Neural progenitor cell (in vitro differentiated cells): Measurements from ENCODE around the gene RHBDD1. TPM values are rescaled to one million over a fixed set of nuclear protein-coding genes. Genes with fewer than 3 reads are reported as not detected.

ENCODE experiments used
- DNase-seq: peaks from one replicate; pipeline ENCODE4 v3.0.0-alpha.2; 2016; ENCODE audit warnings: low spot score
- H2AFZ ChIP-seq: fragments of 200-600 bp; sonication (generic); replicated peaks from 2 replicates; pipeline ENCODE4 v1.6.1; 2016; ENCODE audit warnings: antibody characterized with exemption
- H3F3A ChIP-seq: fragments of 200-600 bp; sonication (generic); 2 replicates; pipeline ENCODE4 v1.6.1; 2016; ENCODE audit warnings: antibody characterized with exemption, low read depth
- H3K27ac ChIP-seq: fragments of 200-600 bp; sonication (generic); 2 replicates; pipeline ENCODE4 v1.5.1; 2016; ENCODE audit warnings: mild to moderate bottlenecking
- H3K27me3 ChIP-seq: fragments of 200-600 bp; sonication (generic); 2 replicates; pipeline ENCODE4 v1.6.1; 2016; ENCODE audit warnings: mild to moderate bottlenecking, moderate library complexity
- H3K36me3 ChIP-seq: fragments of 200-600 bp; sonication (generic); 2 replicates; pipeline ENCODE4 v1.5.1; 2016
- H3K4me1 ChIP-seq: fragments of 200-600 bp; sonication (generic); 2 replicates; pipeline ENCODE4 v1.6.1; 2016; ENCODE audit warnings: mixed run types
- H3K4me2 ChIP-seq: fragments of 200-600 bp; sonication (generic); 2 replicates; pipeline ENCODE4 v1.6.1; 2016
- H3K4me3 ChIP-seq: fragments of 200-600 bp; sonication (generic); 2 replicates; pipeline ENCODE4 v1.5.1; 2016
- H3K79me2 ChIP-seq: fragments of 200-600 bp; sonication (generic); 2 replicates; pipeline ENCODE4 v1.6.1; 2016; ENCODE audit warnings: low read depth
- H3K9ac ChIP-seq: fragments of 200-600 bp; sonication (generic); 2 replicates; pipeline ENCODE4 v1.6.1; 2016
- H3K9me3 ChIP-seq: fragments of 200-600 bp; sonication (generic); 2 replicates; pipeline ENCODE4 v1.5.1; 2016; ENCODE audit warnings: low read depth
- H4K20me1 ChIP-seq: fragments of 200-600 bp; sonication (generic); 2 replicates; pipeline ENCODE4 v1.6.1; 2016; ENCODE audit warnings: low read depth
- H3K27ac Mint-ChIP-seq: 3 replicates; pipeline ENCODE4 v1.8.0; 2021; ENCODE audit warnings: mixed read lengths
- H3K27me3 Mint-ChIP-seq: 2 replicates; pipeline ENCODE4 v1.8.0; 2022; ENCODE audit warnings: low read depth, mild to moderate bottlenecking, inconsistent platforms, moderate library complexity, mixed read lengths; ENCODE audit not compliant: insufficient read depth
- H3K36me3 Mint-ChIP-seq: 3 replicates; pipeline ENCODE4 v1.8.0; 2021; ENCODE audit warnings: mixed read lengths
- H3K4me1 Mint-ChIP-seq: 3 replicates; pipeline ENCODE4 v1.8.0; 2021; ENCODE audit warnings: mixed read lengths
- H3K4me3 Mint-ChIP-seq: 3 replicates; pipeline ENCODE4 v1.8.0; 2021; ENCODE audit warnings: mild to moderate bottlenecking, moderate library complexity, mixed read lengths
- H3K9me3 Mint-ChIP-seq: 3 replicates; pipeline ENCODE4 v1.8.0; 2020; ENCODE audit warnings: mixed read lengths
- CTCF ChIP-seq: fragments of 200-600 bp; sonication (generic); IDR thresholded peaks from 2 replicates; pipeline ENCODE4 v1.5.1; 2017; ENCODE audit warnings: antibody characterized with exemption, mild to moderate bottlenecking
- EZH2 ChIP-seq: fragments of 200-600 bp; sonication (generic); IDR thresholded peaks from 2 replicates; pipeline ENCODE4 v1.6.1; 2017; ENCODE audit warnings: antibody characterized with exemption, mild to moderate bottlenecking, moderate library complexity
- EZH2phosphoT487 ChIP-seq: fragments of 200-600 bp; sonication (generic); IDR thresholded peaks from 2 replicates; pipeline ENCODE4 v1.6.1; 2017; ENCODE audit warnings: antibody characterized with exemption
- total RNA-seq: library from RNA; depleted of rRNA; stranded (reverse); fragments of >200 nt; gene quantifications from 2 replicates; pipeline ENCODE4 v1.2.3, GENCODE V29; 2015; ENCODE audit warnings: low replicate concordance

RHBDD1 gene
- total RNA-seq, 1 donor from 2014 or later: 15.1 TPM

- Histone ChIP-seq H3K4me3 (no peak overlapping the region), H3K27ac (no peak overlapping the region), H3K9ac (no peak overlapping the region), H3K4me1 (no peaks in the 10 kb centered on the region), H3K36me3 (no peaks in the 10 kb centered on the region), H3K79me2 (no peaks in the 10 kb centered on the region), H3F3A (no peaks in the 10 kb centered on the region), H4K20me1 (no peaks in the 10 kb centered on the region), H3K27me3 (no peaks in the 10 kb centered on the region), H3K4me2 (no peak overlapping the region), H2AFZ (no peak overlapping the region), H3K9me3 (no peaks in the 10 kb centered on the region)
- no peak for DNase-seq
- H3K27ac Mint-ChIP-seq: no peak overlapping the region
- H3K4me1 Mint-ChIP-seq: no peaks in the 10 kb centered on the region
- H3K9me3 Mint-ChIP-seq: no peaks in the 10 kb centered on the region
- no peak overlapping the region for H3K4me3 Mint-ChIP-seq
- no peaks in the 10 kb centered on the region for H3K36me3 Mint-ChIP-seq
- TF ChIP-seq EZH2: no peak
- no peak for TF ChIP-seq EZH2phosphoT487
- TF ChIP-seq CTCF: no peak
- H3K27me3 Mint-ChIP-seq: peaks cover 4% of the 10 kb centered on the region
Measured at GRCh38 chr2:226971770-226972169, 135.9 kb downstream of the RHBDD1 start.

- H3K36me3 ChIP-seq: no peaks in the 10 kb centered on the region
- no peaks in the 10 kb centered on the region for H3K79me2 ChIP-seq
- Mint-ChIP-seq H3K4me3 (no peak overlapping the region), H3K4me1 (peaks cover 8% of the 10 kb centered on the region), H3K9me3 (no peaks in the 10 kb centered on the region), H3K27me3 (peaks cover 5% of the 10 kb centered on the region), H3K27ac (no peak overlapping the region), H3K36me3 (no peaks in the 10 kb centered on the region)
- no peaks in the 10 kb centered on the region for H3K27me3 ChIP-seq
- H3K4me3 ChIP-seq: no peak overlapping the region
- no peak overlapping the region for H3K4me2 ChIP-seq
- H3K9me3 ChIP-seq: no peaks in the 10 kb centered on the region
- no peak overlapping the region for H2AFZ ChIP-seq
- no peak for DNase-seq
- peaks cover 3% of the 10 kb centered on the region for H3K4me1 ChIP-seq
- H3F3A ChIP-seq: no peaks in the 10 kb centered on the region
- H3K9ac ChIP-seq: no peak overlapping the region
- H3K27ac ChIP-seq: no peak overlapping the region
- no peak for TF ChIP-seq EZH2phosphoT487
- no peak for TF ChIP-seq EZH2
- no peak for TF ChIP-seq CTCF
- no peaks in the 10 kb centered on the region for H4K20me1 ChIP-seq
Measured at GRCh38 chr2:226973816-226974215, 138.0 kb downstream of the RHBDD1 start.

GRCh38 chr2:226977775-226978190 is 141.9 kb downstream of the RHBDD1 start:
- H3K4me2 ChIP-seq: no peak overlapping the region
- TF ChIP-seq EZH2: no peak
- TF ChIP-seq CTCF: no peak

More at GRCh38 chr2:226977775-226978190, 141.9 kb downstream of the RHBDD1 start:
- H4K20me1 ChIP-seq: no peaks in the 10 kb centered on the region
- no peak for DNase-seq
- Mint-ChIP-seq H3K9me3 (no peaks in the 10 kb centered on the region), H3K4me1 (peaks cover 10% of the 10 kb centered on the region), H3K4me3 (no peak overlapping the region), H3K36me3 (no peaks in the 10 kb centered on the region), H3K27ac (no peak overlapping the region), H3K27me3 (peaks cover 9% of the 10 kb centered on the region)
- H3K9ac ChIP-seq: no peak overlapping the region
- H3K4me1 ChIP-seq: peaks cover 4% of the 10 kb centered on the region
- no peaks in the 10 kb centered on the region for H3K36me3 ChIP-seq
- no peaks in the 10 kb centered on the region for H3K79me2 ChIP-seq
- no peak overlapping the region for H3K4me3 ChIP-seq
- H3K27me3 ChIP-seq: no peaks in the 10 kb centered on the region
- H3K27ac ChIP-seq: no peak overlapping the region
- H2AFZ ChIP-seq: no peak overlapping the region
- no peaks in the 10 kb centered on the region for H3K9me3 ChIP-seq
- H3F3A ChIP-seq: no peaks in the 10 kb centered on the region
